Activated T-helper 1 cell treated with anti-CD3 and anti-CD28 coated beads, Interleukin-2, amount 50 U/mL, for 16 hours (primary cell): ENCODE data around the gene JAKMIP1.

Experiments
- DNase-seq, 2 donors: peaks; one replicate each; pipeline ENCODE4 v3.0.0-alpha.2; 2020; ENCODE audit warnings: low read depth in 1 of 2, low spot score in 1 of 2

Gene JAKMIP1

GRCh38 chr4:6182376-6183280, 17.7 kb downstream of the JAKMIP1 start:
- DNase-seq = no peak

- DNase-seq = no peak
Observed at GRCh38 chr4:6180841-6181631, 19.3 kb downstream of the JAKMIP1 start.

- DNase-seq = no peak
Observed at GRCh38 chr4:6179362-6179761, 21.0 kb downstream of the JAKMIP1 start.

GRCh38 chr4:6178757-6179156, 21.6 kb downstream of the JAKMIP1 start:
- DNase-seq = no peak

- DNase-seq = no peak
Observed at GRCh38 chr4:6177587-6178197, 22.7 kb downstream of the JAKMIP1 start.

- DNase-seq = no peak
Observed at GRCh38 chr4:6175426-6175825, 24.9 kb downstream of the JAKMIP1 start.

- DNase-seq = no peak
Observed at GRCh38 chr4:6172927-6173200, 27.5 kb downstream of the JAKMIP1 start.

- DNase-seq = no peak
Observed at GRCh38 chr4:6172093-6172926, 28.0 kb downstream of the JAKMIP1 start.

GRCh38 chr4:6169239-6169638, 31.1 kb downstream of the JAKMIP1 start:
- no peak for DNase-seq

GRCh38 chr4:6165766-6166165, 34.6 kb downstream of the JAKMIP1 start:
- DNase-seq = no peak

- no peak for DNase-seq
Observed at GRCh38 chr4:6162885-6163284, 37.5 kb downstream of the JAKMIP1 start.

GRCh38 chr4:6161921-6162464, 38.4 kb downstream of the JAKMIP1 start:
- no peak for DNase-seq

- no peak for DNase-seq
Observed at GRCh38 chr4:6160536-6160935, 39.8 kb downstream of the JAKMIP1 start.

- DNase-seq = no peak
Observed at GRCh38 chr4:6157926-6158325, 42.4 kb downstream of the JAKMIP1 start.

- DNase-seq = no peak
Observed at GRCh38 chr4:6155996-6156750, 44.2 kb downstream of the JAKMIP1 start.

- DNase-seq = no peak
Observed at GRCh38 chr4:6154875-6155274, 45.5 kb downstream of the JAKMIP1 start.

GRCh38 chr4:6153874-6154273, 46.5 kb downstream of the JAKMIP1 start:
- DNase-seq = no peak

- DNase-seq = no peak
Observed at GRCh38 chr4:6152869-6153705, 47.3 kb downstream of the JAKMIP1 start.

GRCh38 chr4:6150046-6150735, 50.2 kb downstream of the JAKMIP1 start:
- no peak for DNase-seq
